Measurements from ENCODE around the gene CAPN2.

DNA sequence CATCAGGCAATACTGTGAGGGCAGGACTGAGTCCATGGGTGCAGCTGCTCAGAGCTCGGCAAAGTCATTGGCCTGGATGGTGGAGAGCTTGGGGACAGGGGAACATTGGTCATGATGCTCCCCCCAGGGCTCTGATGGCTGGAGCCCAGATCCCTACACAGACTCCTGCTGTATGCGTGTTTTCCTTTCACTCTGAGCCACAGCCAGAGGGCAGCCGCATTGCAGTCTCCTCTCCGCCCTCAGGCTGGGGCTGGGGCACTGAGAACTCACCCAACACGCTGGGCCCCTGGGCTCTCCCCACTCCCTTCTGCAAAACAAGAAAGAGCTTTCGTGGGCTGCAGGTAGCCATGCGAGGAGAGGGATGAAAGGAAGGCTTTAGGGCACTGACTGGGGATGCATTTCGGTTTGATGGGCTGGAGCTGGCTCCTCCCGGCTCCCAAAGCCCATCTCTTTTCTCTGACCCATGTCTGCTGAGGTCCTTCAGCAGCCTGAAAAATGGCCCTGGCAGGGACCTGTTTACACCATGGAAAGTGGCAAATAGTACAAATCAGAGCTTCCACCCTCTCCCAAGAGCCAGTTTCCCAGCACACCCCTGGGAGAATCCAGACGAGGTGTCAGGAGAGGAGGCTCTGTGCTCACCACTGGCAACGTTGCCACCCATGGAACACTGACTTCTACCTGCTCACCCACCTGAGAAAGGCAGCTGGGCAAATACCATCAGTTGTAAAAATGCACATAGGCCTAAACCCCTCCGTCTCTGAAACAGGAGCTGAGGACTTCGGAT lies 43.8 kb downstream of the CAPN2 start:
- TF ChIP-seq POLR2A (IDR thresholded peaks at IDR 0.05) (no peak), EP300 (IDR thresholded peaks at IDR 0.05) (no peak)
- TF ChIP-seq, protein P1, sequence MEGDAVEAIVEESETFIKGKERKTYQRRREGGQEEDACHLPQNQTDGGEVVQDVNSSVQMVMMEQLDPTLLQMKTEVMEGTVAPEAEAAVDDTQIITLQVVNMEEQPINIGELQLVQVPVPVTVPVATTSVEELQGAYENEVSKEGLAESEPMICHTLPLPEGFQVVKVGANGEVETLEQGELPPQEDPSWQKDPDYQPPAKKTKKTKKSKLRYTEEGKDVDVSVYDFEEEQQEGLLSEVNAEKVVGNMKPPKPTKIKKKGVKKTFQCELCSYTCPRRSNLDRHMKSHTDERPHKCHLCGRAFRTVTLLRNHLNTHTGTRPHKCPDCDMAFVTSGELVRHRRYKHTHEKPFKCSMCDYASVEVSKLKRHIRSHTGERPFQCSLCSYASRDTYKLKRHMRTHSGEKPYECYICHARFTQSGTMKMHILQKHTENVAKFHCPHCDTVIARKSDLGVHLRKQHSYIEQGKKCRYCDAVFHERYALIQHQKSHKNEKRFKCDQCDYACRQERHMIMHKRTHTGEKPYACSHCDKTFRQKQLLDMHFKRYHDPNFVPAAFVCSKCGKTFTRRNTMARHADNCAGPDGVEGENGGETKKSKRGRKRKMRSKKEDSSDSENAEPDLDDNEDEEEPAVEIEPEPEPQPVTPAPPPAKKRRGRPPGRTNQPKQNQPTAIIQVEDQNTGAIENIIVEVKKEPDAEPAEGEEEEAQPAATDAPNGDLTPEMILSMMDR (IDR thresholded peaks at IDR 0.05), result no peak
